ENCODE data around the gene TOX3. TPM values are rescaled to one million over a fixed set of nuclear protein-coding genes. Genes with fewer than 3 reads are reported as not detected.

Gene TOX3
- total RNA-seq, 6 donors from 2014 or later, result 0.61 to 22.0 (median 4.9) TPM

GRCh38 chr16:52584354-52585320 is 37.7 kb upstream of the TOX3 start:
- TF ChIP-seq CTCF (IDR thresholded peaks at IDR 0.05) (no peak), POLR2AphosphoS5 (IDR thresholded peaks at IDR 0.05) (no peak), POLR2A (IDR thresholded peaks at IDR 0.05) (no peak)
- Histone ChIP-seq H3K27me3 (no peaks in the 10 kb centered on the region), H3K4me3 (no peak overlapping the region), H3K36me3 (no peaks in the 10 kb centered on the region), H3K9me3 (no peaks in the 10 kb centered on the region), H3K27ac (no peak overlapping the region), H3K4me1 (no peaks in the 10 kb centered on the region)
- 81 to 85% methylated on average over 5 of the region's 5 CpGs for WGBS, 2 donors
- ATAC-seq (ENCODE audit: low FRiP score in 2 of 2), result no peak
- no peak for DNase-seq

- Histone ChIP-seq H3K9me3 (no peaks in the 10 kb centered on the region), H3K4me3 (no peak overlapping the region), H3K27ac (no peak overlapping the region), H3K27me3 (no peaks in the 10 kb centered on the region), H3K36me3 (no peaks in the 10 kb centered on the region), H3K4me1 (no peaks in the 10 kb centered on the region)
- ATAC-seq (ENCODE audit: low FRiP score in 2 of 2), result no peak
- WGBS, 2 donors, result 84 to 95% methylated on average over 4 of the region's 4 CpGs
- TF ChIP-seq POLR2A (IDR thresholded peaks at IDR 0.05) (no peak), EP300 (IDR thresholded peaks at IDR 0.05) (no peak), POLR2AphosphoS5 (IDR thresholded peaks at IDR 0.05) (no peak), CTCF (IDR thresholded peaks at IDR 0.05) (no peak)
- DNase-seq, result no peak
These were observed 34.6 kb upstream of the TOX3 start for GRCh38 chr16:52581530-52581929.

- H3K27me3 ChIP-seq, result no peaks in the 10 kb centered on the region
- H3K36me3 ChIP-seq, result no peaks in the 10 kb centered on the region
- no peaks in the 10 kb centered on the region for H3K4me1 ChIP-seq
- H3K9me3 ChIP-seq, result no peaks in the 10 kb centered on the region
- WGBS, 2 donors, result 47 to 49% methylated on average over 3 of the region's 3 CpGs
- no peak for DNase-seq
- TF ChIP-seq EP300 (IDR thresholded peaks at IDR 0.05) (no peak), POLR2AphosphoS5 (IDR thresholded peaks at IDR 0.05) (no peak), CTCF (IDR thresholded peaks at IDR 0.05) (no peak), POLR2A (IDR thresholded peaks at IDR 0.05) (no peak)
- no peak overlapping the region for H3K27ac ChIP-seq
- no peak overlapping the region for H3K4me3 ChIP-seq
- no peak for ATAC-seq (ENCODE audit: low FRiP score in 2 of 2)
These were observed 33.5 kb upstream of the TOX3 start for GRCh38 chr16:52580488-52580887.

- Histone ChIP-seq H3K9me3 (no peaks in the 10 kb centered on the region), H3K27me3 (no peaks in the 10 kb centered on the region), H3K36me3 (no peaks in the 10 kb centered on the region), H3K27ac (no peak overlapping the region), H3K4me3 (no peak overlapping the region), H3K4me1 (no peaks in the 10 kb centered on the region)
- WGBS, 2 donors, result 81% methylated on average over 4 of the region's 4 CpGs
- ATAC-seq (ENCODE audit: low FRiP score in 2 of 2), result no peak
- no peak for TF ChIP-seq POLR2A (IDR thresholded peaks at IDR 0.05)
- TF ChIP-seq CTCF (IDR thresholded peaks at IDR 0.05), result no peak
- TF ChIP-seq POLR2AphosphoS5 (IDR thresholded peaks at IDR 0.05), result no peak
- TF ChIP-seq EP300 (IDR thresholded peaks at IDR 0.05), result no peak
- DNase-seq, result no peak
These were observed 32.0 kb upstream of the TOX3 start for GRCh38 chr16:52578829-52579498.

Measured in upper lobe of left lung (tissue), 6 donors.